ENCODE results near the gene POLR3GL.

POLR3GL gene

GRCh38 chr1:145979746-145980456, 15.4 kb downstream of the POLR3GL start:
- no peak for DNase-seq (ENCODE audit: low read depth)
- H3K4me3 ChIP-seq (ENCODE audit: control insufficient read depth, low read depth, low read length) = no peak overlapping the region
- no peak for TF ChIP-seq CTCF (conservative IDR thresholded peaks at IDR 0.05; ENCODE audit: control insufficient read depth, insufficient read depth, low read depth, low read length)

- H3K4me3 ChIP-seq (ENCODE audit: control insufficient read depth, low read depth, low read length) = no peak overlapping the region
- no peak for DNase-seq (ENCODE audit: low read depth)
These were observed 16.0 kb downstream of the POLR3GL start for GRCh38 chr1:145980457-145980994.

GRCh38 chr1:145982010-145982723, 17.7 kb downstream of the POLR3GL start:
- H3K4me3 ChIP-seq (ENCODE audit: control insufficient read depth, low read depth, low read length) = no peak overlapping the region
- TF ChIP-seq CTCF (conservative IDR thresholded peaks at IDR 0.05; ENCODE audit: control insufficient read depth, insufficient read depth, low read depth, low read length) = no peak
- no peak for DNase-seq (ENCODE audit: low read depth)

More at GRCh38 chr1:145980457-145980994, 16.0 kb downstream of the POLR3GL start:
- no peak for TF ChIP-seq CTCF (conservative IDR thresholded peaks at IDR 0.05; ENCODE audit: control insufficient read depth, insufficient read depth, low read depth, low read length)

GRCh38 chr1:145983206-145983675, 18.8 kb downstream of the POLR3GL start:
- no peak for DNase-seq (ENCODE audit: low read depth)
- no peak overlapping the region for H3K4me3 ChIP-seq (ENCODE audit: control insufficient read depth, low read depth, low read length)
- TF ChIP-seq CTCF (conservative IDR thresholded peaks at IDR 0.05; ENCODE audit: control insufficient read depth, insufficient read depth, low read depth, low read length) = no peak

GRCh38 chr1:145983960-145984830, 19.7 kb downstream of the POLR3GL start:
- DNase-seq (ENCODE audit: low read depth) = no peak
- H3K4me3 ChIP-seq (ENCODE audit: control insufficient read depth, low read depth, low read length) = no peak overlapping the region
- TF ChIP-seq CTCF (conservative IDR thresholded peaks at IDR 0.05; ENCODE audit: control insufficient read depth, insufficient read depth, low read depth, low read length) = no peak

GRCh38 chr1:145985129-145985501, 20.6 kb downstream of the POLR3GL start:
- no peak overlapping the region for H3K4me3 ChIP-seq (ENCODE audit: control insufficient read depth, low read depth, low read length)
- TF ChIP-seq CTCF (conservative IDR thresholded peaks at IDR 0.05; ENCODE audit: control insufficient read depth, insufficient read depth, low read depth, low read length) = no peak
- no peak for DNase-seq (ENCODE audit: low read depth)
